ENCODE results near the gene MAGI2.

MAGI2 gene

DNA sequence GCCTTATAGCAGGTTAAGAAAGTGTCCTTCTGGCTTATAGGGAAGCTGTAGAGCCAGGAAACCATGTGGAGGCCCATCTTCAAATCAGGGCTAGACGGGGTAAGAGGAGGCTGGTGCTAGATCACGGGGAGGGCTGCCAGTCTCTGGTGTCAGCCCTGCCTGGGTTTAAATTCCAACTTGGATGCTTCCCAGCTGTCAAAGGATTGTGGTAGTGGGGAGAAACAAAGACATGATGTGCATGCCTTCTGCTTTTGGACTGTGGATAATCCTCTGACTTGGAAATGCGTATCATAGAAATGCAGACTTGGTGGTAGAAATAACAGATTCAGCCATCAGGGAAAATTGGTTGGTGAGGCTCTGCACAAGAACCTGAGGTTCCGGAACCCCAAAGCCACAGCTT, 1329.3 kb downstream of the MAGI2 start:
- TF ChIP-seq, protein P1, sequence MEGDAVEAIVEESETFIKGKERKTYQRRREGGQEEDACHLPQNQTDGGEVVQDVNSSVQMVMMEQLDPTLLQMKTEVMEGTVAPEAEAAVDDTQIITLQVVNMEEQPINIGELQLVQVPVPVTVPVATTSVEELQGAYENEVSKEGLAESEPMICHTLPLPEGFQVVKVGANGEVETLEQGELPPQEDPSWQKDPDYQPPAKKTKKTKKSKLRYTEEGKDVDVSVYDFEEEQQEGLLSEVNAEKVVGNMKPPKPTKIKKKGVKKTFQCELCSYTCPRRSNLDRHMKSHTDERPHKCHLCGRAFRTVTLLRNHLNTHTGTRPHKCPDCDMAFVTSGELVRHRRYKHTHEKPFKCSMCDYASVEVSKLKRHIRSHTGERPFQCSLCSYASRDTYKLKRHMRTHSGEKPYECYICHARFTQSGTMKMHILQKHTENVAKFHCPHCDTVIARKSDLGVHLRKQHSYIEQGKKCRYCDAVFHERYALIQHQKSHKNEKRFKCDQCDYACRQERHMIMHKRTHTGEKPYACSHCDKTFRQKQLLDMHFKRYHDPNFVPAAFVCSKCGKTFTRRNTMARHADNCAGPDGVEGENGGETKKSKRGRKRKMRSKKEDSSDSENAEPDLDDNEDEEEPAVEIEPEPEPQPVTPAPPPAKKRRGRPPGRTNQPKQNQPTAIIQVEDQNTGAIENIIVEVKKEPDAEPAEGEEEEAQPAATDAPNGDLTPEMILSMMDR (IDR thresholded peaks at IDR 0.05; ENCODE audit: borderline replicate concordance, control extremely low read depth, extremely low read depth, insufficient read depth, missing control alignments), result no peak
- no peak for DNase-seq (ENCODE audit: low spot score)
- in situ Hi-C loops (cut with MboI; ENCODE audit: low sequenced_read_pairs, unreplicated experiment), result no loop called here

DNA sequence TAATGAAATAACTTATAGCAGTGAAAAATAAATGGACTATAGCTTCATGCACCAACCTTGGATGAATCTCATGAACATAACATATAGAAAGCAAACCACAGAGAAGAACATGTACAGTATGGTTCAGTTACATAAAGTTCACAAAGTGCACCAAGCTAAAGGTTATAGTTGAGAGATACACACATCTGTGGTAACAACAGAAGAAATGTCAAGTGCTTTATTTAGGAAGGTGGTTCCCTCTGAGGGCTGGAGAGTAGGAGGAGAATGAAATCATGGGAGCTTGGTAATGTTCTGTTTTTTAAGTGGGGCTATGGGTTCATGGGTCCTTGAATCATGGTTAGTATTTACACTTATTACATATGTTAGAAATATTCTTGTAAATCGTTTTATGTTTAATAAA, 1331.6 kb downstream of the MAGI2 start:
- DNase-seq (ENCODE audit: low spot score), result no peak
- in situ Hi-C loops (cut with MboI; ENCODE audit: low sequenced_read_pairs, unreplicated experiment), result no loop called here
- TF ChIP-seq, protein P1 (IDR thresholded peaks at IDR 0.05; ENCODE audit: borderline replicate concordance, control extremely low read depth, extremely low read depth, insufficient read depth, missing control alignments), result no peak

DNA sequence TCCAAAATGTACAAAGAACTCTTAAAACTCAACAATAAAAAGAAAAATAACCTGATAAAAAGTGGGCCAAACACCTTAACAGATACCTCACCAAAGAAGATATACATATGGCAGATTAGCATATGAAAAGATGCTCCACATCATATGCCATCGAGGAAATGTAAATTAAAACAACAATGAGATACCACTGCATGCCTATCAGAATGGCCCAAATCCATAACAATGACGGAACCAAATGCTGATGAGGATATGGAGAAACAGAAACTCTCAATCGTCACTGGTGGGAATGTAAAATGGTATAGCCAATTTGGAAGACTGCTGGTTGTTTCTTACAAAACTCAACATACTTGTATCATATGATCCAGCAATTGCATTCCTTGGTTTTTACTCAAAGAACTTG, 1335.0 kb downstream of the MAGI2 start:
- in situ Hi-C loops (cut with MboI; ENCODE audit: low sequenced_read_pairs, unreplicated experiment), result no loop called here
- no peak for DNase-seq (ENCODE audit: low spot score)
- TF ChIP-seq, protein P1 (IDR thresholded peaks at IDR 0.05; ENCODE audit: borderline replicate concordance, control extremely low read depth, extremely low read depth, insufficient read depth, missing control alignments), result no peak

DNA sequence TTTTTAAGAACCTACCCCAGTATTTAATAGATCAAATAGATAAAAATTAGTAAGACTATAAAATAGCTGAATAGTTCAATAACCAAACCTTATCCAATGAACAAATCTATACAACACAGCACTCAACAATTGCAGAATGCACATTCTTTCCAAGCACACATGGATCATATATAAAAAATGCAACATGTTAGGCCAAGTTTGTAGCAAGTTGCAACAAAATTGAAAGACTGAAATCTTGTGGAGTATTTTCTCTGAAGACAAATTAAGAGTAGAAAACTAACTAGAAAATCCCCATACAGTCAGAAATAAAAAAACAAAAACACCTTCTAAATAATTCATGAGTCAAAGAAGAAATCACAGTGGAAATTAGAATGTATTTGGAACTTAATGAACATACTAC, 1337.6 kb downstream of the MAGI2 start:
- in situ Hi-C loops (cut with MboI; ENCODE audit: low sequenced_read_pairs, unreplicated experiment), result no loop called here
- no peak for DNase-seq (ENCODE audit: low spot score)
- TF ChIP-seq, protein P1 (IDR thresholded peaks at IDR 0.05; ENCODE audit: borderline replicate concordance, control extremely low read depth, extremely low read depth, insufficient read depth, missing control alignments), result no peak

DNA sequence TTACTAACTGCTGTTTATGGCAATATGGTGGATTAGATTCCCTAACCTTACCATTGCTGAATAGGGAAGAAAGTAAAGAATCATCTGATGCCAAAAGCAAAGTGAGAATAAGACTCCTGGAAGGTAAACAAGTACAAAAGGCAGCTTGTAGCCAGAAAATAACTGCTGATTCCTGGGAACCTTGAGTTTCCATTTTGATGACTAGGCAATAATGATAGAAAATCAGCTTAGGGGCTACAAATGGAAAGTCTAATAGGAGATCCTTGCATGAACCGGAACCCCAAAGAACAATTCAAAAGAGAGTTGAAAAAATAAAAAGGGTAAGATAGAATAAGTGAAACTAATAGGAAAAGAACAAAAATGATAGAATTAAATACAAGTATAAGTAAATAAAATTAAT, 1338.5 kb downstream of the MAGI2 start:
- no peak for DNase-seq (ENCODE audit: low spot score)
- TF ChIP-seq, protein P1 (IDR thresholded peaks at IDR 0.05; ENCODE audit: borderline replicate concordance, control extremely low read depth, extremely low read depth, insufficient read depth, missing control alignments), result no peak
- in situ Hi-C loops (cut with MboI; ENCODE audit: low sequenced_read_pairs, unreplicated experiment), result no loop called here

DNA sequence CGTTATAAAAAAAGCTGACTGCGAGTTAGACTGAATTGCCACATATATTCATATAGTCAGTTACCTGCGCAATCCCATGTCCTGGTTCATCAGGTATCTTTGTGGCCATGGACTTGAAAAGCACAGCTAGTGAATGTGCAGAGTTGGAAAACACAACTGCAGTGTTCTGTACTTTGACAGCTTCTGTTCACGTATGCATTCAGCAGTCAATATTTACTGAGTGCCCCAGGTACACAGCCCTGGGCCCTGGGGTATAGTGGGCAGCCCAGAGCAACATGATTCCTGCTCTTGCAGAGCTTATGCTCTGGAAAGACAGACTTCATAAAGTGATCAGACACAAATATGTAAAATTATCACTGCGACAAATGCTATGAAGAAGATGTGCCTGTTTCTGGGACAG, 1341.0 kb downstream of the MAGI2 start:
- no peak for DNase-seq (ENCODE audit: low spot score)
- in situ Hi-C loops (cut with MboI; ENCODE audit: low sequenced_read_pairs, unreplicated experiment), result no loop called here
- TF ChIP-seq, protein P1 (IDR thresholded peaks at IDR 0.05; ENCODE audit: borderline replicate concordance, control extremely low read depth, extremely low read depth, insufficient read depth, missing control alignments), result no peak

DNA sequence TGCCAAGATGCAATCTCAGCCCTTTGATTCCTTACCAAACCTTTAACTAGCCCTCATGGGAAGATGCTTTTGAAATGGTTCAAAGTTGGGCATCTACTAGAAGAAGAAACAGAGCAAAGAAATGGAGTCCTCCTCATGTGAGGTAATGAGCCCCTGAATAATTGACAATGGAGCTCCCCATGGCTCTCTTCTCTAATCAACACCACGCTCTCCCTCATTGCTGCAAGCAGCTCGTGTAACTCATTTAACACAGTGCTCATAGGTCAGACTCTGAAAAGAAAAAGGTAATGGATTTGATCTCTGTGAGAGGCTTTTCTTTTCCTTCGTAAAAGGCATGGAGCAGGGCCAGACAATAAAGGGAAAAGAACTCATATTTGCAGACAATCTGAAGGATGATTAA, 1342.1 kb downstream of the MAGI2 start:
- in situ Hi-C loops (cut with MboI; ENCODE audit: low sequenced_read_pairs, unreplicated experiment), result no loop called here
- TF ChIP-seq, protein P1 (IDR thresholded peaks at IDR 0.05; ENCODE audit: borderline replicate concordance, control extremely low read depth, extremely low read depth, insufficient read depth, missing control alignments), result no peak

More for the DNA sequence above, 1342.1 kb downstream of the MAGI2 start:
- DNase-seq (ENCODE audit: low spot score), result no peak

Data from GM13976 (cell line).